Measurements from ENCODE around the gene MAPK4.

GRCh38 chr18:50621366-50621765 lies 61.5 kb downstream of the MAPK4 start:
- TF ChIP-seq CTCF (IDR thresholded peaks at IDR 0.05; ENCODE audit: insufficient read depth, low read length, poor library complexity, severe bottlenecking) (no peak), EZH2phosphoT487 (conservative IDR thresholded peaks at IDR 0.05; ENCODE audit: low read length) (no peak)

Data from SU-DHL-6 (cell line).